D341Med (cell line): ENCODE data around the gene MOCOS.
"Not testable (repeated sequence)": the region's sequence is repeated elsewhere in the genome, so short reads cannot be mapped to it uniquely, and the experiment has no call there.

Experiments
- DNase-seq: peaks from one replicate; pipeline ENCODE4 v3.0.0; 2012; ENCODE audit warnings: low spot score

Gene MOCOS

DNA sequence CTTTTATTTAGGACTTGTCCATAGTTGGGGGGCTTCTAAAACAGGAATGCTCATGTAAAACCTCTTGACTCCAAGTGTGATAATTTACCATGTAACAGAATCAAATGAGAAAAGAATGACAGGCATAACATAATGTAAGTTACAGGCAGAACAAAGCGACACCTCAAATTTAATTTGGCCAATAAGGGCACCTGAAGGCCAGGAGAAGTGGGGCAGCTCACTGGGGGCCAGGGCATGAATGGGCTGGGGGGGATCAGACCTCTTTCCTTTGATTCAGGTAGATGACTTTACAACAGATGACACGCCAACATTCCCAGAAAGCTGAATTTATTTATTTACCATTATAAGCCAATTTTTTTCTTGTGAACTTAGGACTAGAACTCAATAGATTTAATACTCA lies 14.5 kb downstream of the MOCOS start:
- no peak for DNase-seq

DNA sequence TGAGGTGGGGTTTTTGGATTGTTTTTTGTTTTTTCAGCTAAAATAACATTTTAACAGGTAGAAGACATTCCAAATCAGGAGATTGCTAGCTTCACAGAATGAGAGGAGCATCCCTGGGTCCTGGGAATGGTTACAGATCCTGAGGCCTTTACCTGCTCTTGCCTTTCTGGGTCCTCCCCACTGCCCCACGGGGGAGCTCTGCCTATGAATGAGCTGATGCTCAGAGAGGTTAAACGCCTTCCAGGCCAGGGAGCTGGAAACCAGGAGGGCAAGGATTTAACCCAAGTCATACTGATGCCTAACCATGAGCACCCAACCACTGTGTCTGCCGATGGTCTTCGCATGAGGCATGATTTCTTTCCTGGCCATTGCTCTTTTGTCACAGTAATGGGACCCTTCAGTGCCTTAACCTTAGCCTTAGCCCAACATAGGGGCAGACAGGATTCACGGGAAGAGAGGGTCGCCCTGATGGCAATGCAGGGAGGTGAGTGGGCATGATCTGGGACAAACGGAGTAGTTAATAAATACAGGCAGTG lies 16.1 kb downstream of the MOCOS start:
- peak; percentile 33 for DNase-seq

GRCh38 chr18:36205166-36205565 lies 17.9 kb downstream of the MOCOS start:
- peak; percentile 18 for DNase-seq

- no peak for DNase-seq
Measured at GRCh38 chr18:36207303-36207702, 20.0 kb downstream of the MOCOS start.

DNA sequence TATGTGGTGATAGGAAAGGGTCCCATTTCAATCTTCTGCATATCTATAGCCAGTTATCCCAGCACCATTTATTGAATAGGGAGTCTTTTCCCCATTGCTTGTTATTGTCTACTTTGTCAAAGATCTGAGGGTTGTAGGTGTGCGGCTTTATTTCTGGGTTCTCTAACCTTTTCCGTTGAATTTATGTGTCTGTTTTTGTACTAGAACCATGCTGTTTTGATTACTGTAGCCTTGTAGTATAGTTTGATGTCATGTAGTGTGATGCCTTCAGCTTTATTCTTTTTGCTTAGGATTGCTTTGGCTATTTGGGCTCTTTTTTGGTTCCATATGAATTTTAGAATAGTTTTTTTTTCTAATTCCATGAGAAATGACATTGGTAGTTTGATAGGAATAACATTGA lies 20.7 kb downstream of the MOCOS start:
- DNase-seq: not testable (repeated sequence)

DNA sequence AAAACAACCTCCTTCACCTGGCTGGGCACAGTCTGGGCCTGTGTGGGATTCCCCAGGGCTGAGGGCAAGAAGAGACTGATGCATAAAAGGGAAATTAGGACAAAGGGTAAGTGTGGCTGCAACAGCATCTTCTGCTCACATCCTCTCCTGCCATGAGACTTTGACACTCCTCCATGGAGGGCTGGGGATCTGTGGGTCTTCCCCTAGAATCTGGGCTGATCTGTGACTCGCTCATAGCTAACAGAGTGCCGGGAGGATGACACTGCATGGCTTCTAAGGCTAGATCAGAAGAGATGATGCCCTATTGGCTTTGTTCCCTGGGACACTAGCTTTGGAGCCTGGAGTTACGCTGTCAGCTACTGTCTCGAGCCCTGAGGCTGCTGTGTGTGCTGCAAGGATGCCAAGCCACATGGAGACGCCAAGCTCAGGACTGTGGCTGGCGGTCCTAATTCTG lies 24.3 kb downstream of the MOCOS start:
- DNase-seq: peak; percentile 26

DNA sequence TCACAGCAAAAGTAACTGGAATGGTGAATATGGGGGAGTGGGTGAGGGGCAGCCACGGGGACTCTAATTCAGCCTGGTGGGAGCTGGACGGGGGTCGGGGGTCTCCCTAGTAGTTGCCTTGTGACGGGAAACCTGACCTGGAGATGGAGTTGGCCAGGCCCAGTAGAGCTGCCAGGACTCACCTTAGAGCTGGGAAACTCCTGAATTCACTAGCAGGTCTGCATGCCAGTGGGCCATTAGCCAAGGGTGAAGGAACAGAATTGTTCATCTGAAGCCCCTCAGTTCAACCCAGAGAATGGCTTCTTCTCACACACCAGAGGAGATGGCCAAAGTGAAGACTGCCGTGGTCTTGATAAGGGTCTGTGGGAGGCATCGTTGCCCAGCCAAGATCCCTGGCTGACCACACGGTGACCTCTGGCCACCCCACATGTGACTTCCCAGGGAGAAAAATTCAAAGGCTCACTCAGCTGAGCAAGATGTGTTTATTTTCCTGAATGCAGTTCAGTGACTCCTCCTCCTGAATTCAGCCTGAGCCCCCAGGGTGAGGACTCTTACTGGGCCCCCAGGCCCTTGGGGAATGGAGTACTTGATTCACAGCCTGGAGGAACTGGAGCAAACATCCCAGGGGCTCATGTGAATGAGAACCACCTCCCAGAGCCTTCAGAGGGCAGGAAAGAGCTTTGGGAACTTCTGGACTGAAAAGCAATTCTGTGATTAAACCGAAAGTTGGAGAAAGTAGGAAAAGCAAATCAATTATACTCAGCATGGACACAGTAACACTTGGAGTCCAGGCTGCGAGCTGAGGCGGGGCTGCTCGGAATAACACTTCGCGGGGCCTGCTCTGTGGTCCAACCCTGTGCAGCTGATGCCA lies 25.2 kb downstream of the MOCOS start:
- peak; percentile 31 for DNase-seq

DNA sequence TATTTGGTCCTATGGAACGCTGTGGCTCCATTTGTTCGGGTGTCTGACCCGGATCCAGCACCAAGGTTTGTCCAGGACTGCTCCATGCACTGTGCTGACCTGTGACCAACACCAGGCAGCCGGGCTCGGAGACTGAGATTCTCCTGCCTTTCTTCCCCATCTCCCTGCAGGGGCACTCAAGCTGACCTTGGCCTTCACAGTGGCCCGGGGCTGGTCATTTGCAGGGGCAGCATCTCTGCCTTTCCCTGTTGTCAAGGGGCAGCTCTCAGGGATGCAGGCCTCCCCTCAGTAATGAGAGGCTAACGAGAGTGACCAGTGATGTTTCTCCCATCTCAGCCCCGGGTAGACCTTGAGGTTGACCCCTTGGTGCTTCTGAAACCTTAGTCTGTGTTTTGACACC lies 27.5 kb downstream of the MOCOS start:
- peak; percentile 26 for DNase-seq

DNA sequence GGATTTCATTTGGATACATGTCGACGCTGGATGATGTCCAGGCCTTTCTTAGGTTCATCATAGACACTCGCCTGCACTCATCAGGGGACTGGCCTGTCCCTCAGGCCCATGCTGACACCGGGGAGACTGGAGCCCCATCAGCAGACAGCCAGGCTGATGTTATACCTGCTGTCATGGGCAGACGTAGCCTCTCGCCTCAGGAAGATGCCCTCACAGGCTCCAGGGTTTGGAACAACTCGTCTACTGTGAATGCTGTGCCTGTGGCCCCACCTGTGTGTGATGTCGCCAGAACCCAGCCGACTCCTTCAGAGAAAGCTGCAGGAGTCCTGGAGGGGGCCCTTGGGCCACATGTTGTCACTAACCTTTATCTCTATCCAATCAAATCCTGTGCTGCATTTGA lies 28.3 kb downstream of the MOCOS start:
- no peak for DNase-seq

- DNase-seq: no peak
Measured at GRCh38 chr18:36217348-36217747, 30.1 kb downstream of the MOCOS start.

- no peak for DNase-seq
Measured at GRCh38 chr18:36229188-36229587, 41.9 kb downstream of the MOCOS start.

DNA sequence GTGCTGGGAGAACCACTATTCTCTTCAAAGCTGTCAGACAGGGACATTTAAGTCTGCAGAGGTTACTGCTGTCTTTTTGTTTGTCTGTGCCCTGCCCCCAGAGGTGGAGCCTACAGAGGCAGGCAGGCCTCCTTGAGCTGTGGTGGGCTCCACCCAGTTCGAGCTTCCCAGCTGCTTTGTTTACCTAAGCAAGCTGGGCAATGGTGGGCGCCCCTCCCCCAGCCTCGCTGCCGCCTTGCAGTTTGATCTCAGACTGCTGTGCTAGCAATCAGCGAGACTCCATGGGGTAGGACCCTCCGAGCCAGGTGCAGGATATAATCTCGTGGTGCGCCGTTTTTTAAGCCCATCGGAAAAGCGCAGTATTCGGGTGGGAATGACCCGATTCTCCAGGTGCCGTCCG lies 53.2 kb downstream of the MOCOS start:
- DNase-seq: not testable (repeated sequence)

- no peak for DNase-seq
Measured at GRCh38 chr18:36241831-36242230, 54.5 kb downstream of the MOCOS start.

- no peak for DNase-seq
Measured at GRCh38 chr18:36247036-36247435, 59.7 kb downstream of the MOCOS start.

GRCh38 chr18:36249392-36249791 lies 62.1 kb downstream of the MOCOS start:
- DNase-seq: no peak

DNA sequence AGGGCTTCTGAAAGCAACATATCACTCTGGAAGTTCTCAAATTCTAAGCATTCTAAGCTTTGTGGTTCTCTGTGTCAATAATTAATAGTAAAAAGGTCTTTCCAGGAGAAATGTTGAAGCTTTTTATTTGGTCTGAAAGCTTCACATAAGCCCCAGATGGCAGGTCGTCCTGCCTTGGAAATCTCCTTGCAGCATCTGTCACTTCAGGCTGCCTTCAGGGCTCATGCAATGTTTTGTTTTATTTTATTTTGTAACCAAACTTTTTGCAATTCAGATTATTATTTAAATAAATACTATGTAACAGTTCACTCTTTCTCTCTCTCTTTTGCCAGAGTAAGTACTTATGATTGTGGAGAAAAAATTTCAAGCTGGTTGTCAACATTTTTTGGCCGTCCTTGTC lies 63.5 kb downstream of the MOCOS start:
- DNase-seq: no peak

- DNase-seq: no peak
Measured at GRCh38 chr18:36255072-36255698, 67.9 kb downstream of the MOCOS start.

DNA sequence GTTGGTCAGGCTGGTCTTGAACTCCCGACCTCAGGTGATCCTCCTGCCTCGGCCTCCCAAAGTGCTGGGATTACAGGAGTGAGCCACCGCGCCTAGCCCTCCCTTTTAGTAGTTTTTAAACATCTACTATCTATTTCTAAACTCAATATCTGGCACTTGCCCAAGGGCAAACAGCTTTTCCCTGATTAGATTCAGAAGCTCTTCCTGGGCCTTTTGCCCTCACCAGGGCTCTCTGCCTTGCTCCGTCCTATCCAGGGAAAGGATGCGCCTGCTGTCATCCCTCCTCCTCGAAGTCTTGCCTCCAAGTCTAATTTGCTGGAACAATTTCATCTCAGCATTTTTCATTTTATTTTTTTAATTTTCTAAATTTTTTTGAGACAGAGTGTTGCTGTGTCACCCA lies 68.8 kb downstream of the MOCOS start:
- DNase-seq: no peak

- DNase-seq: no peak
Measured at GRCh38 chr18:36262971-36263370, 75.7 kb downstream of the MOCOS start.

GRCh38 chr18:36264283-36264682 lies 77.0 kb downstream of the MOCOS start:
- DNase-seq: no peak

GRCh38 chr18:36265015-36265414 lies 77.7 kb downstream of the MOCOS start:
- no peak for DNase-seq

DNA sequence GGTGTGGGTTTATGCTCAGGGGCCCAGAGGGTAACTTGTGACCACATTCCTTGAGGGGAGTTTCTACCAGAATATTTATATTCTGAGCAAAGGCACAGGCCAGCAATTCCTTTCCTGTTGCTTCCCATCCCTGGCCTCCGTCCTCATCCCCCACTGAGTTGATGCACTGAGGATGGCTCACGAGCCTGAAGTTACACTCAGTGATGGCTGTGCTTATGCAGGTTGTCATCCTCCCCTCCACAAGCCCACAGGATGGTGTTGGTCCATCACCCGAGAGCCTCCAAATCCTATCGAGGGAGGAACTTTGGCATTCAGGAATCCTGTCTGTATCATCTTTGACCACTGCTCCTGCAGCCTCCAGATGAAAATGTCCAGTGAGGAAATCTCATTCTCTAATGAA lies 81.9 kb downstream of the MOCOS start:
- no peak for DNase-seq

- DNase-seq: no peak
Measured at GRCh38 chr18:36271153-36271552, 83.9 kb downstream of the MOCOS start.
